GM15510 (cell line): ENCODE results near the gene MYO7A.

Source experiments
- POLR2A ChIP-seq: IDR thresholded peaks from 3 replicates; pipeline ENCODE4 v1.6.1; 2011; ENCODE audit warnings: borderline replicate concordance; ENCODE audit not compliant: insufficient read length; ENCODE audit errors: extremely low read depth

The MYO7A gene

DNA sequence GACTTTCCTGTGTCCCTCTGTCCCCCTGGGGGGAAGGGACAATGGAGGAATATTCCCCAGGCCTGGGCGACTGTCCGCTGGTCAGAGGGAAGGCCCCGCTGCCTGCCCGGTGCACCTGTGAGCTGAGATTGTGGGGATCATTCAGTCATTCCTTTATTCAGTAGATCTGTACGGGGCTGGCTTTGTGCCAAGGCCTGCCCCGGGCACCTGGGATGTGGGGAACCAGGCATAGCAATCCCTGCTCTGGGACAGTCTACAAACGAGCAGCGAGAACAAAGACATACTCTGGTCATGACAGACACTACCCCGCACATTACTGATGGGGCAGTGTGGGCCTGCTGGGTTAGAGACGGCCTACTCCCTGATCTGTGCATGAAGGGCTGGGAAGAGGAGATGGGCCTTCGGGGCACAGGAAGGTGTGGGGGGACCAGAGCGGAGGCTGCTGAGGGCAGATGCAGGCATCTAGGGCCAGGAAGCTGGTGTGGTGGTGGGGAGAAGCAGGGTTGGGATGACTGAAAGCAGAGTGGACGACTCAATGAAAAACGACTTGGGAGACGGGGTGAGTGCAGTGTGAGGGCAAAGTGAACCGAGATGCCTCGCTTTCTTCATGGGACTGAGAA lies 1.8 kb upstream of the MYO7A start:
- TF ChIP-seq POLR2A, result no peak

GRCh38 chr11:77126861-77127234 lies 1.2 kb upstream of the MYO7A start:
- TF ChIP-seq POLR2A, result no peak

GRCh38 chr11:77127235-77127911 lies 673 bp upstream of the MYO7A start:
- no peak for TF ChIP-seq POLR2A

DNA sequence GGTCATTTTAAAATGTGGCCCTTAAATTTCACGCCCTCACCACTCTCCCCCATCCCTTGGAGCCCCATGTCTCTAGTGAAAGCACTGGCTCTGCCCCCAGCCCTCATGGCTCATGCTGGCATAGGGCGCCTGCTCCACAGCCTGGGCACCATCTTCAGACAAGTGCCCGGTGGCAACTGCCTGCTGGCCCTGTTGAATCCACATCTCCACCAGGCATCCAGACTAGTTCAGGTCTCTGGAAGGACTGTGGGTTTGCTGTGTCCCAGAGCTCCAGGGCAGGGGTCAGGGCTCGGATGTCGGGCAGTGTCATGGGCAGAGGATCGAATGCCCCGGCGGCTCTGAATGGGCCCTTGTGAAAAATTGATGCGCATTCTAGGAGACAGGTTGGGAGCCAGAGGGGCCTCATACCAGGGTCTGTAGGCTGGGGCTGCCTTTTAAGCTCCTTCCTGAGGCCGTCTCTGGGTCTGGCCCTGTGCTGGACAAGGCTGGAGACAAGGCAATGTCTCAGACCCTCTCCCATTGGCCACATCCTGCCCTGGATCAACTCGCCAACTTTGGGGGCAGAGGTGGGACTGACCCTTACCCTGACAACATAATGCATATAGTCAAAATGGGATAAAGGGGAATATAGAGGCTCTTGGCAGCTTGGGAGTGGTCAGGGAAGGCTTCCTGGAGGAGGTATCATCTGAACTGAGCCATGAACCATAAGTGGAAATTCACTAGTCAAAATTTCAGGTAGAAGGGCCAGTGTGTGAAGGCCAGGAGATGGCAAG lies 1.2 kb downstream of the MYO7A start:
- no peak for TF ChIP-seq POLR2A

- no peak for TF ChIP-seq POLR2A
These were observed 2.1 kb downstream of the MYO7A start for GRCh38 chr11:77129842-77130756.

DNA sequence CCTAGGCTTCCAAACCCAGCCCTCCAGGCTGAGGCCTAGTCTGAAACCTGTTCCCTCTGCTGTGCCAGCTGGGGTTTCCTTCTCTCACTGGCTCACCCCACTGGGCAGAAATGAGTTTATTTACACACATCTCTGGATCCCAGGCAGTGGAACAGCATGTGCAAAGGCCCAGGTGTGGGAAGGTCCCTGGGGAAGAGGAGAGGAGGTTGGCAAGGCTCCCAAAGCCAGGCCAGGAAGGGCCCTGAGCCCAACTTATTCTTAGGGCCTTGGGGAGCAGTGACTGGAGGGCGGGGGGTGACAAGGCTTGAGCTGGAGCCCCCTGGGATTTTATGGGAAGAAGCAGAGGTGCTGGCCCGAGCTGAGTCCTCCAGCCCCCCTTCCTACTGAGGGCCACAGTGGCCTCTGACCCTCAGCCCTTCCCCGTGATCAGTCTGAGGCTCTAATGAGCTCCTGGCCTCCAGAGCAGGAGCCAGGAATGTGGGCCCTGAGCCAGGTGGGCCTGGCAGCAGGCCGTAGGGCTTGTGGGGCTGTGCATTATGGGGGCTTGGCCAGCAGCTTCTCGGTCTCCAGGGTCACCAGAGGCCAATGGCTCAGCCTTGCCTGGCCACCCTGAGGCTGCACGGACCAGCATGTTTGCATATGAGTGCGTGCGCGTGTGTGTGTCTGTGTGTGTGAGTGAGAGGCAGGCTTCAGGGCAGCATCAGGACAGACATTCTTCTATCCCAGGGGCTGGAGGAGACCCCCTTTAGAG lies 2.9 kb downstream of the MYO7A start:
- TF ChIP-seq POLR2A, result no peak

DNA sequence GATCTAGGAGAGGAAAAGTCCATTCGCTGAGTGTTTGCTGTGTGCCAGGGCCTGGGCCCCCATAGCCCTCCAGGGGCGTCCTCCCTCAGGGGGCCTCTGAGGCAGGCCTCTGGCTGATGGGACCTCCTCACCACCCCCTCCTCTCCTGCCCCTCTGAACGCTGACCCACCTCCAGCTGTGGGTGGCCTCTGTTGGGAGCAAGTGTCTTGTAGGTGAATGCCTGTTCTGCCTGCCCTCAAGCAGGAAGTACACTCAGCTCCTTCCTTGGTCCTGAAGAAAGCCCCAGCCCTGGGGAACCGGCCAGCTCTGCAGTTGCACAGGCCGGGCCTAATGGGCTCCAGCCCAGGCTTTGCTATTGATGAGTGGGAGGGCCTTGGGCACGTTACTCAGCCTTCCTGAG lies 3.5 kb downstream of the MYO7A start:
- TF ChIP-seq POLR2A, result no peak

DNA sequence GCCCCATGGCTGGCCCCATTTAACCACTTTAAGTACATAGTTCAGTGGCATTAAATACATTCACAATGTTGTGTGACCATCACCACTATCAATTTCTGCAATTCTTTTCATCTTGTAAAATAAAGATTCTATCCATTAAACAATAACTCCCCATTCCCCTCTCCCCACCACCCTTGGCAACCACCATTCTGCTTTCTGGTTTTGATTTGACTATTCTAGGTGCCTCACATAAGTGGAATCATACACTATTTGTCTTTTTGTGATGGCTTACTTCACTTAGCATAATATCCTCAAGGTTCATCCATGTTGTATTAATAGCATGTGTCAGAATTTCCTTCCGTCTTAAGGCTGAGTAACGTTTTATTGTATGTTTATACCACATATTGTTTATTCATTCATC lies 7.0 kb downstream of the MYO7A start:
- TF ChIP-seq POLR2A, result no peak

DNA sequence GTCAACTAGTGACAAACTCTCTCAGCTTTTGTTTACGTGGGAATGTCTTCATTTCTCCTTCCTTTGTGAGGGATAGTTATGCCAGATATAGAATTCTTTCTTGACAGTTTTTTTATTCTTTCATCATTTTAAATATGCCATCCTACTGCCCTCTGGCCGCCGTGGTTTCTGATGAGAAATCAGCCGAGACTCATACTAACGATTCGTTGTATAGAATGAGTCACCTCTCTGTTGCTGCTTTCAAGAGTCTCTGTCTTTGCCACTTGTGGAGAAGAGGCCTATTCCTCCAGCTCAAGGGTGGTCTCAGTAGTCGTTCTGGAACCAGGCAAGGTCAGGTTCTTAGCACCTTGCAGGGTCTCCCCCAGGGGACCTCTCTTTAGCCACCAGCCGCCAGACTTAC lies 8.0 kb downstream of the MYO7A start:
- no peak for TF ChIP-seq POLR2A

DNA sequence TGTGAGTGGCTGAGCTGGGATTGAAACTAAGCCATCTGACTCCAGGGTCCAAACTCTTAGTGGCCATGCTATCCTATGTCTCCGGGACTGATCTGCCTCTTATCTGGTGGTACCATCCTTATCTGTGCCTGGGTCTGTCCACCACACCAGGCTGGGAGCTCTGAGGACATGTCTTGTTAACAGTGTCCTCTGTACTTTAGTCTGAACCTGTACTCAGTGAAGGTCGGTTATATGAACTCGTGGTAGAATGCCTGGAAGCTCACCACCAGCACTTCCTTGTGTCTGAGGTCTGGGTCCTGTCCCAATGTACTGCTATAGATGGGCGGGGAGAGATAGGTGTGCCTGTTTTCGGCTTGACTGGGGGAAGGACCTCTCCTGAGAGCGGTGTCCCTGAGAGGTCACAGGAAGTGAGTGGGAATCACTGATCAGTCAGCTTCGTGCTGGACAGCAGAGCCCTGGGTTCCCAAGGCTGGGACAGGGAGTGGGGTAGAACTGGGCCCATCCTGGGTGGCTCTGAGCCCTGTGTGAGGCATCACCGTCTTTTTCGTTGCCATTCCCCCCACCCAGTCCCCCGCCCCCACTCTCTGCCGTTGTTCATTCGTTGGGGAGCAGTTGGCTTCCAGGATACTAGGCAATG lies 8.9 kb downstream of the MYO7A start:
- no peak for TF ChIP-seq POLR2A

GRCh38 chr11:77137421-77137820 lies 9.4 kb downstream of the MYO7A start:
- no peak for TF ChIP-seq POLR2A

- TF ChIP-seq POLR2A, result no peak
These were observed 10.1 kb downstream of the MYO7A start for GRCh38 chr11:77138106-77138649.

GRCh38 chr11:77139201-77139600 lies 11.2 kb downstream of the MYO7A start:
- no peak for TF ChIP-seq POLR2A
